ENCODE results near the gene MYH10.

MYH10 gene

GRCh38 chr17:8430966-8431365 is 199.6 kb downstream of the MYH10 start:
- no peak overlapping the region for H3K27ac ChIP-seq
- DNase-seq (ENCODE audit: low read depth, low spot score) = no peak

- DNase-seq (ENCODE audit: low read depth, low spot score) = no peak
- H3K27ac ChIP-seq = peak overlapping the region; percentile 4
These were observed 203.7 kb downstream of the MYH10 start for GRCh38 chr17:8426802-8427201.

- no peak for DNase-seq (ENCODE audit: low read depth, low spot score)
These were observed 204.3 kb downstream of the MYH10 start for GRCh38 chr17:8426094-8426720.

More at GRCh38 chr17:8426094-8426720, 204.3 kb downstream of the MYH10 start:
- H3K27ac ChIP-seq = peak overlapping the region; percentile 4
